Right ventricle myocardium inferior (tissue), 1 donor: ENCODE data around the gene CD300LF. TPM values are rescaled to one million over a fixed set of nuclear protein-coding genes. Genes with fewer than 3 reads are reported as not detected.

Source experiments
- ATAC-seq: fragments of 200-7000 bp; cut with Tn5 transposase; one replicate; pipeline ENCODE4 v1.9.1; 2020; ENCODE audit warnings: mild to moderate bottlenecking, moderate library complexity
- DNase-seq: peaks from one replicate; pipeline ENCODE4 v3.0.0; 2021; ENCODE audit errors: missing footprints
- intact Hi-C: fragments of 100-400 bp; cut with DNase I; formaldehyde crosslinking; loops from one replicate; pipeline ENCODE4 v1.11.0; 2022
- long read RNA-seq: library from polyadenylated mRNA; unstranded; transcript quantifications from one replicate; pipeline ENCODE4 v2.0.0, GENCODE V29; 2021
- total RNA-seq: library from RNA; stranded (reverse); fragmentation: NEBNext Ultra II Directional; extraction: Animal tissue kit (Norgen Biotek cat#: 25700); gene quantifications from one replicate; pipeline ENCODE4 v1.2.1, GENCODE V29; 2021
- donor health status: DM: no; HTN: yes; CAD: no; lungs with severe emphysema.

CD300LF gene
- total RNA-seq = 0.35 TPM
- long read RNA-seq = 0 reads

DNA sequence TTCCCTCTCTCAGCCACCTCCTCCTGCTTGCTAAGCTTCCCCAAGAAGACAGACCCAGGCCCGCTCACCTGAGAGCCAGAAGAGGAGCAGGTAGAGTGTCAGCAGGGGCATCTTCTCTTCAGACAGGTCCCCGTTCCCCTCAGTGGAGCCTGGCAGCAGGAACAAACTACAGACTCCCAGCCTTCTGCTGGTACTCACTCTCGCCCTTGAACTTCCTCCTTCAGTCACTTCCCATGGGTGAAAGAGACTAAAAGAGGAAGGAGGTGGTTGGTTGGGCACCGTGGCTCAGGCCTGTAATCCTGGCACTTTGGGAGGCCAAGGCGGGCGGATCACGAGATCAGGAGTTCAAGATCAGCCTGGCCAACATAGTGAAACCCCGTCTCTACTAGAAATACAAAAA, at the start of gene CD300LF:
Gene CD300LF (minus strand): TSS at position 168 of the 400 bp plus-strand sequence. CDS start 57 bp downstream, at position 111.
- DNase-seq (peak; percentile 85), ATAC-seq (peak; percentile 60)
- intact Hi-C loops = no loop called here

DNA sequence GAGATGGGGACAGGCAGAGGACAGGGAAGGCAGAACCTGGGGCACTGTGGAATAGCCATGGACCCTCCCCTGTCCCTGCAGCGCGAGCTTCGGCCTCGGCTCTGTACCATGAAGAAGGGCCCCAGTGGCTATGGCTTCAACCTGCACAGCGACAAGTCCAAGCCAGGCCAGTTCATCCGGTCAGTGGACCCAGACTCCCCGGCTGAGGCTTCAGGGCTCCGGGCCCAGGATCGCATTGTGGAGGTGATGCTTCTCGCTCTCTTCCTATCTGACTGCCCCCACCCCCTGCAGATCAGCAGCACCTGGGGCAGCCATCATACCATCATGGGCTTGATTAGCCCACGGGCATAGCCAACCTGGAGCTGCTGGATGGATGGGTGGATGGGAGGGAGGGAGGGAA, 49.2 kb upstream of the CD300LF start:
- no peak for DNase-seq
- ATAC-seq = no peak
- intact Hi-C loops = no loop called here

DNA sequence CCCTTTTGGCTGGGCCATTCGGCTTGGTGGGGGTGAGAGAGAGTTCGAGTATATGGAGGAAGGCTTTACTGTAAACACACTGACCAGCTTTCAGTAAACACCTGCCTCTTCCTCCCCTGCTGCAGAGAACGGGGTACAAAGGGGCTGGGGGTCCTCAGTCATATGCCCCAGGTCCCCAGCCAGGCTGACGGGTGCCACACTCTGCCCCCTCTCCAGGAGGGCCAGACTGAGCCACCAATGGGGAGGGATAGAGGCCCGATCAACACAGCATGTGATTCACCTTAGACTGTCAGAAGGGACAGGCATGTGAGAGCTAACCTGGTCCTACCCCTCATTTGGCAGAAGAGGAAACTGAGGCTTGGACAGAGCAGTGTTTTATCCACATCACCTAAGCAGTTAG, 48.7 kb upstream of the CD300LF start:
- DNase-seq (no peak), ATAC-seq (no peak)
- intact Hi-C loops = no loop called here

GRCh38 chr17:74760404-74761105, 47.8 kb upstream of the CD300LF start:
- intact Hi-C loops = no loop called here
- peak; percentile 15 for ATAC-seq
- DNase-seq = no peak

DNA sequence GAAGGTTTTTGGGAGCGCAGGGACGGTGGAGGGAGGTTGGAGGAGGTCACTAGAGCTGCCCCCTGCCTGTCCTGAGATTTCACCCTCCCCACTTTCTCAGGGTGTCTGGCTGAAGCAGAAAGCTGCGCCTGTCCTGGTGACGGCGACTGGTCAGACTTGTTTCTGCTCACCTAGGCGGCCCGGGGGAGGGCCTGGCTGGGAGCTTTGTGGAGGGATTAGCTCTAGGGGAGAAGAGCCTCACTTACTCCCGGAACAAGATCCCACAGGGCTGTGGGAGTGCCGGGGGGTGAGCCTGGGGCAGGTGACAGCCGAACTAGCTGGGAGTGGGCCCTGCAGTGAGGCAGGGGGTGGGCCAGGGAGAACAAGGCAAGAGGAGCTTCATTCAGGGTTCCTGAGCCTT, 47.2 kb upstream of the CD300LF start:
- ATAC-seq = no peak
- intact Hi-C loops = no loop called here
- no peak for DNase-seq

DNA sequence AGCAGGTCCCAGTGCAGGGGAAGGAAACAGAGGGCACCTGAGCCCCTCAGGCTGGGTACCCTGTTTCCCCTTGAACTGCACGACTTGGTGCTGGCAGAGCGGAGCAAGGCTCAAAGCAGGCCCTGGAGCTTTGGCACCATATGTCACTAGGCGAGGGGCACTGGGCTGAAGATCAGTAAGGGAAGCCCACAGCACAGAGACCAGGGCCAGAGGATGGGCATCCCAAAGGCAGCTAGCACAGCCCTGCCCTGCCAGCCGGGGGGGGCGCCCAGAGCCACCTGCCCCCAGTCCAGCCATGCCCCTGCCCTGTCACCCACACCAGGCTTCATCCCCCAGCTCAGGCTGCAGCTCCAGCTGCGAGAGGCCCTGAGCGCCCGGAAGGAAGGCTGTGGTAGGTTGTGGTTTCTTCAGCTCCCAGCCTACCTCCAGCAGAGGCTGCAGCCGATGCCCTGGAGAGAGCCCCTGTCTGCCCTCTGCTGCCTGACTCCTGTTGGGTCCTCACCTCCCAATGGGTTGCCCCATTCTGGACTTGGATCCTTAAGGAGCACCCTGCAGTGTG, 46.6 kb upstream of the CD300LF start:
- ATAC-seq = no peak
- no peak for DNase-seq
- intact Hi-C loops = no loop called here

GRCh38 chr17:74758848-74759168, 46.1 kb upstream of the CD300LF start:
- ATAC-seq (no peak), DNase-seq (no peak)
- intact Hi-C loops = no loop called here

GRCh38 chr17:74757931-74758847, 45.5 kb upstream of the CD300LF start:
- ATAC-seq (peak; percentile 38), DNase-seq (no peak)
- intact Hi-C loops = no loop called here

DNA sequence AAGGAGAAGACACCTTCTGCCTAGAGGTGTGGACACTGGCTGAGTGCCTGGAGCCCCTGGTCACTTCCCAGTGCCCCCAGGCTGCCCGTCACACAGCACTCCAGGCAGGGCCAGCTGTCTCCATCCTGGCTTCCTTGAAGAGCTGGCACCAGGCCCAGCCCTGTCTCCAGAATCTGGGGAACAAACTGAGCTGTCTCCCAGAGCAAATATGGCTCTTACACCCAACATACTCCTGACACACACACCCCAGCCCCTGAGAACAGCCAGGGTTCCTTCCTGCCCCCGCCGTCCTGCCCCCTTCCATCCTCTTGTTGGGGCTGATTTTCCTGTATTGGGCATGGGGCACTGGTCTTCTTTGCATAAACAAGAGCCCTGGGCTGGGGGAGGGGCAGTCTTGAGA, 44.8 kb upstream of the CD300LF start:
- intact Hi-C loops = no loop called here
- DNase-seq (no peak), ATAC-seq (peak; percentile 34)

GRCh38 chr17:74756891-74757290, 44.2 kb upstream of the CD300LF start:
- DNase-seq (no peak), ATAC-seq (no peak)
- intact Hi-C loops = no loop called here

DNA sequence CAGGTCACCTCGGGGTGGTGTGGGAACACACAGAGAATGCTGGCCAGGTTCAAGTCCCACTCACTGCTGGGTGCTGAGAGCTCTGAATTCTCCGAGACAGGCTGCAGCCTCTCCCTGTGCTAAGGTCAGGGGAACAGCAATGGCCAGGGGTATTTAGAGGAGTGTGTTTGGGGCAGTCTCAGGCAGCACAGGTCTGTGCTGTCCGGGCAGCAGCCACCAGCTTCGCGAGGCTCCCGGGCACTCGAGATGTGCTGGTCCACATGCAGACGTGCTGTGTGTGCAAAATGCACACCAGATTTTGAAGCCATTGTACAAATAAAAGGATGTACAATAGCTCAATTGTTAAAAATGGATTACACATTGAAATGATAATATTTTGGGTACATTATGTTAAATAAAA, 42.8 kb upstream of the CD300LF start:
- ATAC-seq (no peak), DNase-seq (no peak)
- intact Hi-C loops = no loop called here

DNA sequence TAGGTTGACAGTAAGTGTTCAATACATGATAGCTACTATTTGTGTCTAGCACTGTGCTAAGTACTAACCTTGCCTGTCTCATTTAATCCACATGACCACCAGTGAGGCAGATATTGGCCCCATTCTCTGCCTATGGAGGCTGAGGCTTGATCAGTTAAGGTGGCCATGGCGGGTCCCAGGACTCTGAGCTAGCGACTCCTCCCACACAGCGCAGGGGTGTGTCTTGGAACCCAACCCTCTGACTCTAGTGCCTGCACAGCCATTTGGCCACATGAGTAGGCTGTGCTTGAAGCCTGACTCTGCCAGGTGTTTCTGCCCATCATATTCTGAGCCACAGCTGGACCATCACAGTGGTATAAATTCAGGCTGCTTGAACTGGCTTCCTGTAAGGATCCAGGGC, 42.1 kb upstream of the CD300LF start:
- intact Hi-C loops = no loop called here
- no peak for DNase-seq
- ATAC-seq = no peak

GRCh38 chr17:74752822-74753401, 40.2 kb upstream of the CD300LF start:
- ATAC-seq (no peak), DNase-seq (no peak)
- intact Hi-C loops = no loop called here

GRCh38 chr17:74752415-74752814, 39.7 kb upstream of the CD300LF start:
- intact Hi-C loops = no loop called here
- ATAC-seq (no peak), DNase-seq (no peak)

DNA sequence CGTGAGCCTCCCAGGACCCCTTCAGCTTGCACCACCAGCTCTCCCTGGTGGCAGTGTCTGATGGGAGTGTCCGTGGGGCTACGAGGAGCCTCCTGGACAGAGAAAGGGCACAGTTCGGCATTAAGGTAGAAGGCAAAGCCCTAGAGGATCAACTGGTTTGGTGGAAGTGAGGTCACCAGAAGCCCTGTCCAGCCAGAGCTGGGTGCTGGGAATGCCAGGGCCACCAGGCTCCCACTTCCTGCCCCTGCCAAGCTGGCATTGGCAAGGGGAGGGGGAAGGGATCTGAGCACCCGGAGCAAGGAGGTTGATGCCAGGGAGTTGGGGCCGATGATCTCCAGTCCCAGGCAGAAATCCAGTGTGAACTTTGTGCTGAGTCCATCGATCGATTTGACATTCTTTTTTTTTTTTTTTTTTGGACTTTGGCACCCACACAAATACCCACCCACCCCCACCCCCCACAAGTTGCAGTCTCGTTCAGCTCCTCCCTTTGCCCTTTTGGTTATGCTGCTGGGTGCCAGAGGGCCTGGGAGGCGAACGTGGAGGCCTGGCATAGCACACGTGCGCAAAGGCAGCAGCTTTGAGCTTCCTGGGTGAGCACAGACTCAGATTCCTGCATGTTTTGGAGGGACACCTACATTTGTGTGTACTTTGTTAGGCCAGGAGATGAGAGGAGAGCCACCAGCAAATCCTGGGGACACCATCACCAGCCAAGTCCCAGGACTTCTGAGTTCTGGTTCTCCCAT, 37.8 kb upstream of the CD300LF start:
- DNase-seq = no peak
- ATAC-seq = no peak

GRCh38 chr17:74750039-74750326, 37.3 kb upstream of the CD300LF start:
- no peak for DNase-seq
- ATAC-seq = no peak

More for the DNA sequence above, 37.8 kb upstream of the CD300LF start:
- intact Hi-C loops = no loop called here

GRCh38 chr17:74749279-74750038, 36.7 kb upstream of the CD300LF start:
- intact Hi-C loops = no loop called here
- no peak for ATAC-seq
- no peak for DNase-seq

More at GRCh38 chr17:74750039-74750326, 37.3 kb upstream of the CD300LF start:
- intact Hi-C loops = no loop called here

GRCh38 chr17:74748529-74749278, 36.0 kb upstream of the CD300LF start, which contains the start of gene NHERF1:
Gene NHERF1 (plus strand): TSS chr17:74748628. CDS start chr17:74748847, 219 bp downstream.
- ATAC-seq (peak; percentile 98), DNase-seq (peak; percentile 98)
- intact Hi-C loops = no loop called here
